Activated naive CD8-positive, alpha-beta T cell treated with anti-CD3 and anti-CD28 coated beads, Interleukin-2, amount 10 ng/mL, durations not matched to agents 7 days and 5 days (primary cell): Measurements from ENCODE around the gene SMIM44. TPM values are rescaled to one million over a fixed set of nuclear protein-coding genes. Genes with fewer than 3 reads are reported as not detected.
A peak's percentile ranks its signal among the peaks of the same experiment; 100 is the strongest.

Experiments
- ATAC-seq: fragments of 150-1000 bp; cut with Tn5 transposase; one replicate; pipeline ENCODE4 v1.10.0; 2021; ENCODE audit warnings: low read depth, moderate library complexity
- POLR2A ChIA-PET: fragments of 350-600 bp; sonication (Branson Sonifier 250); formaldehyde crosslinking; loops from one replicate; lab custom pipeline; 2021; ENCODE audit warnings: antibody characterized with exemption; lab: Charles Lee
- DNase-seq: peaks from one replicate; pipeline ENCODE4 v3.0.0; 2021
- H3K27ac Mint-ChIP-seq: one replicate; pipeline ENCODE4 v1.8.0; 2022; ENCODE audit warnings: mild to moderate bottlenecking, mixed read lengths
- H3K27me3 Mint-ChIP-seq: one replicate; pipeline ENCODE4 v1.8.0; 2022; ENCODE audit warnings: mild to moderate bottlenecking, moderate library complexity, mixed read lengths
- H3K36me3 Mint-ChIP-seq: one replicate; pipeline ENCODE4 v1.8.0; 2021; ENCODE audit warnings: mild to moderate bottlenecking, mixed read lengths
- H3K4me1 Mint-ChIP-seq: one replicate; pipeline ENCODE4 v1.8.0; 2021; ENCODE audit warnings: mixed read lengths
- H3K4me3 Mint-ChIP-seq: one replicate; pipeline ENCODE4 v1.8.0; 2022; ENCODE audit warnings: mild to moderate bottlenecking, moderate library complexity, mixed read lengths
- H3K9me3 Mint-ChIP-seq: one replicate; pipeline ENCODE4 v1.8.0; 2021; ENCODE audit warnings: mixed read lengths
- total RNA-seq, 2 experiments: library from RNA; stranded (reverse); gene quantifications; one replicate each; pipeline ENCODE4 v1.2.3, GENCODE V29; 2021

Gene SMIM44
- total RNA-seq, 2 experiments from 2014 or later = not detected

DNA sequence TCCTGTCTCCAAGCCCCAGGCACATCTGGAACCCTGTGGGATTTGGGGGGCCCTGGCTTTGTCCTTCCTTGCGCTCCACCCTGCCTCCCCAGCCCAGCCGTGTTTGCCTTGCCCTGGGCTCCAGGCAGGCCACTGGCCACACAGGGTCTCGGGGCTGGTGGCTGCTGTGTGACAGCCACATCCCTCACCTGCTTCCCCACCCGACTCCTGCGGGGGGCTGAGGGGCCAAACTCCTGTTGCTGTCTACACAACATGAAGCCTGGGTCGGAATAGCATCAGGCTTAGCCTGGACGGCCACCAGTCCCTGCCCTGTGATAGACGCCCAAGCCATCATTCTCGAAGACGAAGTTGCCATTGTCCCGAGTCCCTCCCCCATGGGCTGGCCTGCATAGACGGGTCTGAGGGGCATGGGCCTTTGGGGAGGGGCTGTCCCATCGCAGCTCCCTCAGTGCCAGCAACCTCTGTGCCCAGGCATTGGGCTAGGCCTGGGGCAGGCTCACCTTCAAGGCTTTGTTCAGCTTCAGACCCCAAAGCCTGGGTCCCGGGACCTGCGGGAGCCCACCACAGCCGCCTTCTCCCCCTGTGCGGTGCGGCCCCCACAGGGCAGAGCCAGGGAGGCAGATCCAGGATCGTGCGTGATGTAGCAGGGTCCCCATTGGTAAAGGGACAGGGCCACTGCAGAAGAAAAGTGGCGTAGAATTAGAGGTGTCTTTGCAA, 40.3 kb upstream of the SMIM44 start:
- POLR2A ChIA-PET = no interaction called here
- ATAC-seq = no peak
- H3K9me3 Mint-ChIP-seq = no peaks in the 10 kb centered on the region
- no peak overlapping the region for H3K27ac Mint-ChIP-seq
- peaks cover 5% of the 10 kb centered on the region for H3K4me1 Mint-ChIP-seq
- no peaks in the 10 kb centered on the region for H3K27me3 Mint-ChIP-seq
- H3K36me3 Mint-ChIP-seq = peaks cover 13% of the 10 kb centered on the region
- no peak for DNase-seq
- H3K4me3 Mint-ChIP-seq = no peak overlapping the region

DNA sequence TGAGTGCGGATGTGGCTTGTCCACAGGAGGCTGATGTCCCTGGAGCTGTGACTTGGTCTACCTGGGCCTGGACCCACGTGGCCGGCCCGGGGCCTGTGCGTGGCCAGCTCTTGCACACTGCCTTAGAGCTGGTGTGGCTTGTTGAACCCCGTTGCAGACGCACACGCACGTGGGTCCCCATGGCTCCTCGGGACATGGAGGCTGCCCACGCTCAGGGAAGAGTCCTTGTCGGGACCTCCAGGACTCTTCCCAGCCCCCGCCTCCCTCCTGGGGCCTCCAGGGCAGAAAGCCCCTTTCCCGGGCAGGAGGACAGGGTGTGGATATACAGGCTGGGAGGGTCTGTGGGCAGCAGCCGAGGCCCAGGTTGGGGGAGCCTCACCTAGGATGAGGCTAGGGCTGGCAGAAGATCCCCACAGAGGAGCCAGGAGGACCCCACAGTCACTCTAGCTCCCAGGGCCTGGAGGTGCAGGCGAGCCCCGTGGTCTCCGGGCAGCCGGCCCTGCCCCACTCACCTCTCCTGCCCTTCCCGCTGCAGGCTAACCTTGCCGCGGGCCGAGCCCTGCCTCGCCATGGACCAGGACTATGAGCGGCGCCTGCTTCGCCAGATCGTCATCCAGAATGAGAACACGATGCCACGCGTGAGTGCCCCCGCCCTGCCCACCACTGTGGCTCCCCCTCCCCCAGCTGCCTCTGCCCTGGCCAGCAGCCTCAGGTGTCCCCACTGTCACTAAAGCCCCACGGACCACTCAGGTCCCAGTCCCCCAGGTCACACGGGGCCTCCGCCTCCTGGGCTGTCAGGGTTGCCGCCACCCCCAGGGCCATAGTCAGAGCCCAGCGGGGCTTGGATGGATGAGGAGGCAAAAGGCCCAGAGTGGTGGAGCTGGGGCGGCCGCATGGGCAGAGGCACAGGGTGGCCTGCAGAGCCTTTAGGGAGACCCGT, 39.5 kb upstream of the SMIM44 start:
- POLR2A ChIA-PET = no interaction called here
- peaks cover 11% of the 10 kb centered on the region for H3K36me3 Mint-ChIP-seq
- H3K9me3 Mint-ChIP-seq = no peaks in the 10 kb centered on the region
- no peak overlapping the region for H3K4me3 Mint-ChIP-seq
- H3K4me1 Mint-ChIP-seq = peaks cover 5% of the 10 kb centered on the region
- H3K27me3 Mint-ChIP-seq = no peaks in the 10 kb centered on the region
- DNase-seq = no peak
- no peak for ATAC-seq
- no peak overlapping the region for H3K27ac Mint-ChIP-seq

DNA sequence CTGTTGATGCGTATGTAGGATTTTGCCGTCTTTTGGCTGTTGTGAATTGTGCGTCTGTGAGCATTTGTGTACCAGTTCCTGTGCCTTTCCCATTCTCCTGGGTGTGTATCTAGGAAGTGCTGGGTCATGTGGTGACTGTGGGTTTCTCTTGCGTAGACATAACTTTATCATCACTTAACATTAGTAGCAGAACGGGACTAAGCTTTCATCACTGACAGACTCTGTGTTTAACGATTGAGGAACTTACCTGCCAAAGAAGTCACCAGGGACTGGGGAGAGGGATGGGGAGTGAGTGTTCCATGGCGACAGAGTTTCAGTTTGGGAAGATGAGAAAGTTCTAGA, 37.8 kb upstream of the SMIM44 start:
- H3K27ac Mint-ChIP-seq = no peak overlapping the region

DNA sequence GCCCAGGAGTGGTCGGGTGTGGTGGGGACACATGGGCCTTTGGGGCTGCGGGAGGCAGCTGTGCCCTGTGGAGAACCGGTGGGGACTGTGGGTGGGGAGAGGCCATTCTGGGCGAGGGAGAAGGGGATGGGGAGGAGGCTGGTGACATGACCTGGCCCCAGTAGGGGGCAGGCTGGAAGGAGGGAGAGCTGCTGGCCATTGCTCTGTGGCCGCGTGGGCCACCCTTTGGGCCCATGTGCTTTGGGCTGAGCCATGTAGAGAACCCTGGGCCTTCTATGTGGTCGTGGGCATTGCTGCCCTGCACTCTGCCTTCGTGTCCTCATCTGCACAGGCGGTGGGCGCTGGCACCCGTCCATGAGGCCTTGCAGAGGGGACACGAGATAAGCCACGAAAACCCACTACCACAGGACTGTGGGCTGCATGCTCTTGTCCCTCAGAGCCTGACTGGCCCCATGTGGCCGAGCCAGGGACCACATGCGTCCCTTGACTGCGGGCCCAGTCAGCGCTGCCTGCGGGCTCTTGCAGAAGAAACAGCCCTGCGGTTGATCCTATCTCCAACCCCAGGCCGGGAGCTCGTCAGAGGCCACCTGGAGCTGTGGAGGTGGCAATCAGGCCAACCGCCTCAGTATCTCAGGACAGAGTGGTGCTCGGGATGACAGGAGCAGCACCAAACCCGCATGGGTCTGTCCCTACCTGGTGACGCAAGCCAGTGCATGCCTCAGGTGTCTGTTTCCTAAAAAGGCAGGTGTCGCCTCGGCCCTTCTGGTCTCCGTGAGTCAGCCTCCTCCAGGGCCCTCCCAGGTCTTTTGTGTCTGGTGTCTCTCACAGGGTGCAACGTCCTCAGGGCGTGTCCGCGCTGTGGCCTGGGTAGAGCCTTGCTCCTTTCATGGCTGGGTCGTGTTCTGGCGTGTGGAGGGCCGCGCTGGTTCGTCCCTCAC, 37.2 kb upstream of the SMIM44 start:
- DNase-seq = no peak
- H3K27me3 Mint-ChIP-seq = no peaks in the 10 kb centered on the region
- no peak overlapping the region for H3K27ac Mint-ChIP-seq
- POLR2A ChIA-PET = interaction anchor here (0.5 to 0.7 kb wide), 2 partner anchors 167 to 356 kb away, joined by 3 to 5 read pairs; no protein-coding TSS in a partner anchor
- H3K36me3 Mint-ChIP-seq = peaks cover 8% of the 10 kb centered on the region
- peaks cover 14% of the 10 kb centered on the region for H3K4me1 Mint-ChIP-seq
- H3K4me3 Mint-ChIP-seq = no peak overlapping the region
- H3K9me3 Mint-ChIP-seq = no peaks in the 10 kb centered on the region
- no peak for ATAC-seq

More for the DNA sequence above, 37.8 kb upstream of the SMIM44 start:
- POLR2A ChIA-PET = interaction anchor here (0.5 to 0.7 kb wide), 2 partner anchors 167 to 356 kb away, joined by 3 to 5 read pairs; no protein-coding TSS in a partner anchor
- H3K4me1 Mint-ChIP-seq = peaks cover 10% of the 10 kb centered on the region
- H3K36me3 Mint-ChIP-seq = peaks cover 8% of the 10 kb centered on the region
- H3K9me3 Mint-ChIP-seq = no peaks in the 10 kb centered on the region
- no peak overlapping the region for H3K4me3 Mint-ChIP-seq
- DNase-seq (no peak), ATAC-seq (no peak)
- no peaks in the 10 kb centered on the region for H3K27me3 Mint-ChIP-seq

DNA sequence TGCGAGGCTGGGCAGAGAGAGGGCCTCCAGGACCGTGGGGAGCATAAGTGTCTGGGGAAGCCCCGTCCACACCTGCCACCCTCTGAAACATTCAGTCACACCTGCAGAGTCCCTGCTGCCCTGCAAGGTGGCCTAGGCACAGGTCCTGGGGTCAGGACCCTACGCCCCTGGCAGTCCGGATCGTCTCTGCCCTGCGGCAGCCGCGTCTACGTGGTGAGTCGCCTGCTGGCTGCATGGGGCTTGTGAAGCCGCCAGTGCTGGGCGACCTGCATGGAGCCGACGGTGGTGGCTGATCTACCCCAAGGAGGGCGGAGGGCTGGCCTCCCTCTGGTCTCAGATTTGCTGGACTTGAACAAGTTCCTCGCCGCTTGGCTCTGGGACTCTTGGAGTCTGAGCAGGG, 35.9 kb upstream of the SMIM44 start:
- Mint-ChIP-seq H3K4me3 (no peak overlapping the region), H3K27me3 (no peaks in the 10 kb centered on the region), H3K27ac (no peak overlapping the region), H3K9me3 (no peaks in the 10 kb centered on the region), H3K36me3 (peaks cover 8% of the 10 kb centered on the region), H3K4me1 (peaks cover 14% of the 10 kb centered on the region)
- POLR2A ChIA-PET = no interaction called here
- no peak for DNase-seq
- ATAC-seq = no peak

DNA sequence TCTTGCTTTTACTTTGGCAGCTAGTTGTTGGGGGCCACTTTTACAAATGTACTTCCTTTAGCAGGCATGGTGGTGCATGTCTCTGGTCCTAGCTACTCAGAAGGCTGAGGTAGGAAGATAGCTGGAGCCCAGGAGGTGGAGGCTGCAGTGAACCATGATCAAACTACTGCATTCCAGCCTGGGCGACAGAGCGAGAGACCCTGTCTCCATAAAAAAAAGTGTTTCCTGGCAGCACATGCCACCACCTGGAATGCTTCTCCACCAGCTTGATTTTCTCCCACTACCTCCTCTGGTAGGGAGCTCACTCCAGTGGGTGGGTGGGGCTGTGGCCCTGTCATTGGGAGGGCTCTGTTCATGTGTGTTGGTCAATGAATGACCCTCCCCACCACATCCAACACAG, 35.4 kb upstream of the SMIM44 start:
- no peak overlapping the region for H3K27ac Mint-ChIP-seq
- ATAC-seq = no peak
- no peak overlapping the region for H3K4me3 Mint-ChIP-seq
- H3K36me3 Mint-ChIP-seq = peaks cover 6% of the 10 kb centered on the region
- DNase-seq = no peak
- H3K9me3 Mint-ChIP-seq = no peaks in the 10 kb centered on the region
- peaks cover 14% of the 10 kb centered on the region for H3K4me1 Mint-ChIP-seq
- no peaks in the 10 kb centered on the region for H3K27me3 Mint-ChIP-seq
- POLR2A ChIA-PET = no interaction called here

DNA sequence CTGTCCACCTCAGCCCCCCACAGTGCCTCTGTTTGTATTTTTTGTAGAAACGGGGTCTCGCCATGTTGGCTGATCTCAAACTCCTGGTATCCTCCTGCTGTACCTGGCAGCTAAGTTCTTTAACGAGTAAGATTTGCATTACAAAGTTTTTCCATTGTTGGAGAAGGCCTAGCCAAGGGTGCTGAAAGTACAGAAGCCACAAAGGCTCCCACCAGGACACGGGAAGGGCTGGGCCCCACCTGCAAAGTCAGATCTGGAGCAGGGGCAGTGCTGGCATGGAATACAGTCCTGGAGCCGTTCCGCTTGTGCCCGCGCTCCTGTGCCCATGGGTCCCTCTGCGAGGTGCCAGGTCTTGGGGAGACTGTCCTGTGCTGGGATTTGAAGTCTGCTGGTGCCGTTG, 35.0 kb upstream of the SMIM44 start:
- H3K9me3 Mint-ChIP-seq = no peaks in the 10 kb centered on the region
- POLR2A ChIA-PET = interaction anchor here (0.7 kb wide), 1 partner anchor 23 kb away, joined by 5 read pairs; no protein-coding TSS in a partner anchor
- H3K27ac Mint-ChIP-seq = no peak overlapping the region
- H3K27me3 Mint-ChIP-seq = no peaks in the 10 kb centered on the region
- no peak overlapping the region for H3K4me3 Mint-ChIP-seq
- no peak for ATAC-seq
- no peak for DNase-seq
- H3K36me3 Mint-ChIP-seq = peaks cover 6% of the 10 kb centered on the region
- H3K4me1 Mint-ChIP-seq = peaks cover 14% of the 10 kb centered on the region

DNA sequence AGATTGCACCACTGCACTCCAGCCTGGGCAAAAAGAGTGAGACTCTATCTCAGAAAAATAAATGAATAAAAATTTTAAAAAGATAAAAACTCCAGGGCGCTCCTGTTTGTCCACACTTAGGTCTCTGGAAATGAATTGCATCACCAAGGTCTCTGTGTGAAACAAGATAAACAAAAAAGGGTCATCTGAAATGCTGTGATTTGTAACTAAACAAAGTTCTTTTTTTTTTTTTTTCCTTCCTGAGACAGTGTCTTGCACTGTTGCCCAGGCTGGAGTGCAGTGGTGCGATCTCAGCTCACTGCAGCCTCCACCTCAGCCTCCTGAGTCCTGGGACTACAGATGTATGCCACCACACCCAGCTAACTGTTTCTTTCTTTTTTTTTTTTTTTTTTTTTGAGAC, 34.4 kb upstream of the SMIM44 start:
- DNase-seq = no peak
- Mint-ChIP-seq H3K36me3 (peaks cover 6% of the 10 kb centered on the region), H3K27ac (no peak overlapping the region), H3K4me3 (no peak overlapping the region), H3K27me3 (no peaks in the 10 kb centered on the region), H3K4me1 (peaks cover 14% of the 10 kb centered on the region), H3K9me3 (no peaks in the 10 kb centered on the region)
- ATAC-seq = no peak
- POLR2A ChIA-PET = interaction anchor here (0.7 kb wide), 1 partner anchor 23 kb away, joined by 5 read pairs; no protein-coding TSS in a partner anchor

DNA sequence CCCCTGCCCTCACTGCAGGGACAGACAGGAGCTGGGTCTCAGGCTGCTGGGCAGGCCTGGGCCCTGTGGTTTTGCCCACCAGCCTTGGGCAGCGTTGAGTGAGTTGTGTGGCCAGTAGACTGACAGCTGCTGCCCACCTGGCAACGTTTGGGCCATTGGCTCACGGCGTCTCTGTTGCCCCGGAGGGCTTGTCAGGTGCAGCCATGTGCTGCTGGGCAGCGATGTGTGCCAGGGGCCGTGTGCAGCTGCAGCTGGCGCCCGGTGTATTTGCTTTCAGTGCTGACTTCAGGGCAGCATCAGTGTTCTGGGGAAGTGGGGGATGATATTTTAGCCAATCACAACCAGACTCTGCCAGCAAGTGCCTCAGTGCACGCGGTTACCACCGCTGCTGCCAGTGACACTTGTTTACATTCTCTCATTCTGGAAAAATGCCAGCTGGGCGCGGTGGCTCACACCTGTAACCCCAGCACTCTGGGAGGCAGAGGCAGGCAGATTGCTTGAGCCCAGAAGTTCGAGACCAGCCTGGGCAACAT, 33.5 kb upstream of the SMIM44 start:
- no peaks in the 10 kb centered on the region for H3K27me3 Mint-ChIP-seq
- H3K9me3 Mint-ChIP-seq = no peaks in the 10 kb centered on the region
- POLR2A ChIA-PET = interaction anchor here (0.5 to 0.8 kb wide), 2 partner anchors 11 to 48 kb away, joined by 3 read pairs; no protein-coding TSS in a partner anchor
- ATAC-seq (peak; percentile 28), DNase-seq (no peak)
- no peak overlapping the region for H3K27ac Mint-ChIP-seq
- no peak overlapping the region for H3K4me3 Mint-ChIP-seq
- peaks cover 5% of the 10 kb centered on the region for H3K36me3 Mint-ChIP-seq
- peaks cover 14% of the 10 kb centered on the region for H3K4me1 Mint-ChIP-seq

DNA sequence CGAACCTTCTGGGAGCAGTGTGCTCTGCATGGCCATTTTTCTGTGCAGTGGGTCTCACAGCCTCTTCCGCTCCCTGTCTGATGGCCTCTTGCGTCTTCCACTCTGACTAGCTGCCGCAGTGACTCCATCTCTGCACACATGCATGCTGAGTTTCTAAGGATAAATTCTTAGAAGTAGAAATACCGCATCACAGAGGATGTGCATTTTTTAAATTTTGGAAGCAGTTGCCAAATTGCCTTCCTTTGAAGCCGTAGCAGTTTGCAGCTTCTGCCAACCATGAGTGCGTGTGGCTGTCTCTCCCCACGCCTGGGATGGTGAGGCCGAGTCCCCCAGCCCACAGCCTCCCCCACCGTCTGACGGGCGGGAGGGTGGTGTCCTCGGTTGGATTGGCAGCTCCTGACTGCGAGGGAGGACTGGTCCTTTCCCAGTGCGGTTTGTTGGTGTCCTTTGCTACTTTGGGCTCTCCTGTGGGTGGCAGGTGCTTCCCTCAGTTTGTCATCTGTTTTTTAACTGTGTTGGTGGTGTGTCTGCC, 32.7 kb upstream of the SMIM44 start:
- Mint-ChIP-seq H3K36me3 (peaks cover 2% of the 10 kb centered on the region), H3K4me1 (peaks cover 11% of the 10 kb centered on the region), H3K4me3 (peak overlapping the region; percentile 27), H3K27ac (peak overlapping the region; percentile 74), H3K9me3 (no peaks in the 10 kb centered on the region), H3K27me3 (no peaks in the 10 kb centered on the region)
- no peak for DNase-seq
- POLR2A ChIA-PET = interaction anchor here (1.1 kb wide), 1 partner anchor 9 kb away, joined by 5 read pairs; the partner anchor contains the start of gene FZR1
- ATAC-seq = peak; percentile 34

DNA sequence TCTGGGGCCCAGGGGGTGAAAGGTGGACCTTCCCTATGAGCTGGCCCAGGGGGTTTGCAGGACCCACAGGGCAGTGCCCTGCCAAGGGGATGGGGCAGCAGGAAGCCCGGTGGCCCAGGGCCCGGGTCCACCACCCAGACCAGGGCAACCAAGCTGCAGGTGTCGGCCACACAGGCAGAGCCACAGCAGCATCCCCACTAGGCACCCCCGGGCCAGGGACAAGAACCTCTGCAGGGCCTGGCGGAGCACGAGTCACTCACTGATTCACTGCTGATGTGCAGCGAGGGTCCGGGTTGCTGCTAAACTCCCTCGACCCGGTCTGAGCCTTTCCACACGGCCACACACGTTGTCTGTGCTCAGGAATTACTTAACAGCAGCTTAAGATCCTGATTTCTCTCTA, 31.7 kb upstream of the SMIM44 start:
- Mint-ChIP-seq H3K4me3 (no peak overlapping the region), H3K27me3 (no peaks in the 10 kb centered on the region), H3K4me1 (peaks cover 11% of the 10 kb centered on the region), H3K9me3 (no peaks in the 10 kb centered on the region), H3K36me3 (peaks cover 2% of the 10 kb centered on the region), H3K27ac (no peak overlapping the region)
- ATAC-seq = no peak
- POLR2A ChIA-PET = interaction anchor here (1.1 kb wide), 1 partner anchor 8 kb away, joined by 5 read pairs; the partner anchor contains the start of gene FZR1
- DNase-seq = no peak
